ENCODE measurements around the gene KCNJ6. TPM values are rescaled to one million over a fixed set of nuclear protein-coding genes. Genes with fewer than 3 reads are reported as not detected.
A peak's percentile ranks its signal among the peaks of the same experiment; 100 is the strongest.

The KCNJ6 gene
- total and polyA plus RNA-seq, 2 donors from 2014 or later: 0.06 TPM; not detected in 1

- Histone ChIP-seq H3K27ac (ENCODE audit: low read depth in 2 of 2, low read length in 2 of 2) (no peak overlapping the region), H3K9ac (ENCODE audit: low read length in 3 of 3) (no peak overlapping the region), H3K36me3 (ENCODE audit: control insufficient read depth in 2 of 3, insufficient read depth in 3 of 3, low read length in 3 of 3) (no peaks in the 10 kb centered on the region), H3K4me1 (ENCODE audit: control insufficient read depth in 2 of 3, insufficient read depth in 2 of 3, low read depth in 1 of 3, low read length in 3 of 3) (peaks cover 0 to 5% (median 0%) of the 10 kb centered on the region in 3 donors), H3K27me3 (ENCODE audit: control insufficient read depth, insufficient read depth, low read length) (peaks cover 2% of the 10 kb centered on the region), H3K9me3 (ENCODE audit: control insufficient read depth in 2 of 3, insufficient read depth in 1 of 3, low read length in 3 of 3) (peaks cover 0 to 3% (median 0%) of the 10 kb centered on the region in 3 donors), H3K4me3 (ENCODE audit: low read length in 3 of 3) (no peak overlapping the region)
- DNase-seq (no peak), FAIRE-seq (no peak)
- TF ChIP-seq, protein P1, sequence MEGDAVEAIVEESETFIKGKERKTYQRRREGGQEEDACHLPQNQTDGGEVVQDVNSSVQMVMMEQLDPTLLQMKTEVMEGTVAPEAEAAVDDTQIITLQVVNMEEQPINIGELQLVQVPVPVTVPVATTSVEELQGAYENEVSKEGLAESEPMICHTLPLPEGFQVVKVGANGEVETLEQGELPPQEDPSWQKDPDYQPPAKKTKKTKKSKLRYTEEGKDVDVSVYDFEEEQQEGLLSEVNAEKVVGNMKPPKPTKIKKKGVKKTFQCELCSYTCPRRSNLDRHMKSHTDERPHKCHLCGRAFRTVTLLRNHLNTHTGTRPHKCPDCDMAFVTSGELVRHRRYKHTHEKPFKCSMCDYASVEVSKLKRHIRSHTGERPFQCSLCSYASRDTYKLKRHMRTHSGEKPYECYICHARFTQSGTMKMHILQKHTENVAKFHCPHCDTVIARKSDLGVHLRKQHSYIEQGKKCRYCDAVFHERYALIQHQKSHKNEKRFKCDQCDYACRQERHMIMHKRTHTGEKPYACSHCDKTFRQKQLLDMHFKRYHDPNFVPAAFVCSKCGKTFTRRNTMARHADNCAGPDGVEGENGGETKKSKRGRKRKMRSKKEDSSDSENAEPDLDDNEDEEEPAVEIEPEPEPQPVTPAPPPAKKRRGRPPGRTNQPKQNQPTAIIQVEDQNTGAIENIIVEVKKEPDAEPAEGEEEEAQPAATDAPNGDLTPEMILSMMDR (IDR thresholded peaks at IDR 0.05; ENCODE audit: borderline replicate concordance, extremely low read depth, insufficient read depth): no peak
- intact Hi-C loops (cut with DNase I): no loop called here
Observed at GRCh38 chr21:37677006-37677405, 239.3 kb downstream of the KCNJ6 start.

DNA sequence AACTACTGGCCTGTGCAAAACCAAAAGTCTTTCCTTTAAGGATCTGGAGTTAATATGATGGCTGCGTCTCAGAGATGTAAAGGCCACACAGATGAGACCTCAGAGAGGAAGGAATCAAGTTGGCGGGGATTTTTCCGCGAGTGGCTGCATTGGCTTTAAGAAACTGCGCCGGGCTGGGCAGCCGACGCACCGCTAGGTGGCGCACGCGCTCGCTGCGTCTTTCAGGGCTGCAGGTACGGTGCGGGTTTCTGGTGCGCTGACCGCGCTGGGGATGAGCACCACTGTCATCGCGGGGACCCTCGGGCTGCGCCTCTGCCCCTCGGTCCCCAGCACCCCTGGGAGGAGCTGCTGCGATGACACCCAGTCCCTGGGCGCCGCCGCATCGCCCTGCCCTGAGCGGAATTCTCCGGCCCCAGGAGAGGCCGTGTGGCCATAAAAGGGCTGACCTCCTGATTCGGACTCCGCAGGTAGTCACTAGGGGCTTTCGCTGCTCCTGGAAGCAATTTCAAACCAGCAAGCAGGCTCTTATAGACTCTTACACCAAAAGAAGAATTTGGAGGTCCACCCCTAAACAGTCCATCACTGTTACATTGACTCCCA lies 241.0 kb downstream of the KCNJ6 start:
- TF ChIP-seq, protein P1 (IDR thresholded peaks at IDR 0.05; ENCODE audit: borderline replicate concordance, extremely low read depth, insufficient read depth): peak; percentile 85
- Histone ChIP-seq H3K27me3 (ENCODE audit: control insufficient read depth, insufficient read depth, low read length) (peaks cover 2% of the 10 kb centered on the region), H3K4me1 (ENCODE audit: control insufficient read depth in 2 of 3, insufficient read depth in 2 of 3, low read depth in 1 of 3, low read length in 3 of 3) (no peaks in the 10 kb centered on the region), H3K36me3 (ENCODE audit: control insufficient read depth in 2 of 3, insufficient read depth in 3 of 3, low read length in 3 of 3) (no peaks in the 10 kb centered on the region), H3K4me3 (ENCODE audit: low read length in 3 of 3) (no peak overlapping the region), H3K9me3 (ENCODE audit: control insufficient read depth in 2 of 3, insufficient read depth in 1 of 3, low read length in 3 of 3) (peaks cover 0 to 3% (median 0%) of the 10 kb centered on the region in 3 donors), H3K9ac (ENCODE audit: low read length in 3 of 3) (no peak overlapping the region), H3K27ac (ENCODE audit: low read depth in 2 of 2, low read length in 2 of 2) (no peak overlapping the region)
- intact Hi-C loops (cut with DNase I): no loop called here
- FAIRE-seq (no peak), DNase-seq (peak; percentile 66 to 81 (median 74))

GRCh38 chr21:37673801-37674575 lies 242.3 kb downstream of the KCNJ6 start:
- Histone ChIP-seq H3K9ac (ENCODE audit: low read length in 3 of 3) (no peak overlapping the region), H3K36me3 (ENCODE audit: control insufficient read depth in 2 of 3, insufficient read depth in 3 of 3, low read length in 3 of 3) (no peaks in the 10 kb centered on the region), H3K27me3 (ENCODE audit: control insufficient read depth, insufficient read depth, low read length) (peaks cover 2% of the 10 kb centered on the region), H3K4me1 (ENCODE audit: control insufficient read depth in 2 of 3, insufficient read depth in 2 of 3, low read depth in 1 of 3, low read length in 3 of 3) (no peaks in the 10 kb centered on the region), H3K27ac (ENCODE audit: low read depth in 2 of 2, low read length in 2 of 2) (no peak overlapping the region), H3K4me3 (ENCODE audit: low read length in 3 of 3) (no peak overlapping the region), H3K9me3 (ENCODE audit: control insufficient read depth in 2 of 3, insufficient read depth in 1 of 3, low read length in 3 of 3) (peaks cover 0 to 3% (median 0%) of the 10 kb centered on the region in 3 donors)
- intact Hi-C loops (cut with DNase I): no loop called here
- FAIRE-seq (no peak), DNase-seq (no peak)
- TF ChIP-seq, protein P1 (IDR thresholded peaks at IDR 0.05; ENCODE audit: borderline replicate concordance, extremely low read depth, insufficient read depth): no peak

All from kidney (tissue), 14 donors.